ENCODE results near the gene LRP2.

DNA sequence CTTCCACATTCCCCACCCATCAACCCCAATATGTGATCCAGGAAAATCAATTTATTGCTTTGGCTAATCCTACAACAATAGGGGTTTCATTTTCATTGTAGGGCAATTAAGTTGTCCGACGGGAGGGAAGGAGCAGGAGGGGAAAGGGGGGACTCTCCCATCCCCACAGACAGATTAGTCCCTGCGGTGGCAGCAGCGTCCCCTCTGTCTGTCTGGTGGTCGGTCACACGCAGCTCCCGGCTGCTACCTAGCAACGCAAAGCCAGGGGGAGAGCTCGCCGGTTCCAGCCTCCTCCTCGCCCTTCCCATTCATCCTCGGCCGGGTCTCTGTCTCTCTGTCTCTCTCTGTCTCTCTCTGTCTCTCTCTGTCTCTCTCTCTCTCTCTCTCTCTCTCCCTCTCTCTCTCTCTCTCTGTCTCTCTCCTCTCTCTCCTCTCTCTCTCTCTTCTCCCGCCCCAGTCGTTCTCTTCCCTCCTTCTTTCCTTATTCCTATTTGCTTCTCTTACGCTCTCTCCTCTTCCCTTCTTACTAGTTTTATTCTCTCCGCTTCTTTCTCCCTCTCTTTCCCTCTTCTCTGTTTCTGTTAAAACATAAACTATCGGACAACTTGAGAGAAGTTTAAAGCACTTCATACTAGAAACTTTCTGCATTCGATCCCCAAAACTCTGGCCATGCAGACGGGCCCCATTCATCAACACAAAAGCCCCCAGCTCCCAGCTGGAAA is 1.2 kb downstream of the LRP2 start:
- TF ChIP-seq, protein P1, sequence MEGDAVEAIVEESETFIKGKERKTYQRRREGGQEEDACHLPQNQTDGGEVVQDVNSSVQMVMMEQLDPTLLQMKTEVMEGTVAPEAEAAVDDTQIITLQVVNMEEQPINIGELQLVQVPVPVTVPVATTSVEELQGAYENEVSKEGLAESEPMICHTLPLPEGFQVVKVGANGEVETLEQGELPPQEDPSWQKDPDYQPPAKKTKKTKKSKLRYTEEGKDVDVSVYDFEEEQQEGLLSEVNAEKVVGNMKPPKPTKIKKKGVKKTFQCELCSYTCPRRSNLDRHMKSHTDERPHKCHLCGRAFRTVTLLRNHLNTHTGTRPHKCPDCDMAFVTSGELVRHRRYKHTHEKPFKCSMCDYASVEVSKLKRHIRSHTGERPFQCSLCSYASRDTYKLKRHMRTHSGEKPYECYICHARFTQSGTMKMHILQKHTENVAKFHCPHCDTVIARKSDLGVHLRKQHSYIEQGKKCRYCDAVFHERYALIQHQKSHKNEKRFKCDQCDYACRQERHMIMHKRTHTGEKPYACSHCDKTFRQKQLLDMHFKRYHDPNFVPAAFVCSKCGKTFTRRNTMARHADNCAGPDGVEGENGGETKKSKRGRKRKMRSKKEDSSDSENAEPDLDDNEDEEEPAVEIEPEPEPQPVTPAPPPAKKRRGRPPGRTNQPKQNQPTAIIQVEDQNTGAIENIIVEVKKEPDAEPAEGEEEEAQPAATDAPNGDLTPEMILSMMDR (IDR thresholded peaks at IDR 0.05), result no peak
- TF ChIP-seq EP300 (IDR thresholded peaks at IDR 0.05), result no peak
